SU-DHL-6 (cell line): ENCODE measurements around the gene TMED1.

Experiments used
- EZH2phosphoT487 ChIP-seq: fragments of 200-600 bp; sonication (generic), shearing (Covaris generic); conservative IDR thresholded peaks from 2 replicates; pipeline ENCODE4 v1.6.1; 2018; ENCODE audit warnings: mild to moderate bottlenecking, antibody characterized with exemption, low read length, moderate library complexity, mixed read lengths
- TF ChIP-seq, protein P1 (sequence below): fragments of 200-600 bp; sonication (generic); IDR thresholded peaks from one replicate; pipeline ENCODE4 v1.5.1; 2017; ENCODE audit warnings: antibody characterized with exemption, mild to moderate bottlenecking, low read length, moderate library complexity; ENCODE audit not compliant: insufficient read depth, poor library complexity, severe bottlenecking

- no peak for TF ChIP-seq EZH2phosphoT487
- TF ChIP-seq, protein P1, sequence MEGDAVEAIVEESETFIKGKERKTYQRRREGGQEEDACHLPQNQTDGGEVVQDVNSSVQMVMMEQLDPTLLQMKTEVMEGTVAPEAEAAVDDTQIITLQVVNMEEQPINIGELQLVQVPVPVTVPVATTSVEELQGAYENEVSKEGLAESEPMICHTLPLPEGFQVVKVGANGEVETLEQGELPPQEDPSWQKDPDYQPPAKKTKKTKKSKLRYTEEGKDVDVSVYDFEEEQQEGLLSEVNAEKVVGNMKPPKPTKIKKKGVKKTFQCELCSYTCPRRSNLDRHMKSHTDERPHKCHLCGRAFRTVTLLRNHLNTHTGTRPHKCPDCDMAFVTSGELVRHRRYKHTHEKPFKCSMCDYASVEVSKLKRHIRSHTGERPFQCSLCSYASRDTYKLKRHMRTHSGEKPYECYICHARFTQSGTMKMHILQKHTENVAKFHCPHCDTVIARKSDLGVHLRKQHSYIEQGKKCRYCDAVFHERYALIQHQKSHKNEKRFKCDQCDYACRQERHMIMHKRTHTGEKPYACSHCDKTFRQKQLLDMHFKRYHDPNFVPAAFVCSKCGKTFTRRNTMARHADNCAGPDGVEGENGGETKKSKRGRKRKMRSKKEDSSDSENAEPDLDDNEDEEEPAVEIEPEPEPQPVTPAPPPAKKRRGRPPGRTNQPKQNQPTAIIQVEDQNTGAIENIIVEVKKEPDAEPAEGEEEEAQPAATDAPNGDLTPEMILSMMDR, result no peak
Measured at GRCh38 chr19:10797541-10798256, 38.3 kb downstream of the TMED1 start.
